NCI-H748 (cell line): Measurements from ENCODE around the gene SLC26A2.

Source experiments
- DNase-seq: peaks from one replicate; lab custom pipeline; 2025; ENCODE audit not compliant: unreplicated experiment; lab: John Stamatoyannopoulos, UW

Gene SLC26A2

GRCh38 chr5:149961186-149961685 is 678 bp downstream of the SLC26A2 start:
- DNase-seq: peak; percentile 55

- peak; percentile 58 for DNase-seq
Observed at GRCh38 chr5:149961957-149962409, 1.4 kb downstream of the SLC26A2 start.

DNA sequence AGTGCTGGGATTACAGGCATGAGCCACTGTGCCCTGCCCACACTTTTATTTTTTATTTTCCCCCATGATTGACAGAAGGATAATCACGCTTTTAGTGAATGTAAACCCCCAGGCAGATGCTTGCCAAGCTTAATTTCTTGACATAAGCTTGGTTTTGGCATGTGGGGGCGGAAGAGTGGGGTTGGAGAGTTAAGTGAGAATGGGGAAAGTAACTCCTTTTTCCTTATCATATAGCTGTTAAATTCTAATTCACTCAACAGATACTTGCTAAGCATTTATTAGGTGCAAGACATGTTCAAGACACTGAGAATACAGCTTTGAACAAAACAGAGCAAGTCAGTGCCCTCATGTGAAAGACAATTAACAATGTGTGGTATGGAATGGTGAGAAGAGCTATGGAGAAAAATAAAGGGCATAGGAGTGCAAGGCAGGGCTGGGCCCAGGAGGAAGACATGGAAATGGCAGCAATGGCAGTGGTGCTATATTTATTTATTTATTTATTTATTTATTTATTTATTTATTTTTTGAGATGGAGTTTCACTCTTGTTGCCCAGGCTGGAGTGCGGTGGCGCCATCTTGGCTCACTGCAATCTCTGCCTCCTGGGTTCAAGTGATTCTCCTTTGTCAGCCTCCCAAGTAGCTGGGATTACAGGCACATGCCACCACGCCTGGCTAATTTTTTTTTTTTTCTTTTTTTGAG is 2.2 kb downstream of the SLC26A2 start:
- no peak for DNase-seq

DNA sequence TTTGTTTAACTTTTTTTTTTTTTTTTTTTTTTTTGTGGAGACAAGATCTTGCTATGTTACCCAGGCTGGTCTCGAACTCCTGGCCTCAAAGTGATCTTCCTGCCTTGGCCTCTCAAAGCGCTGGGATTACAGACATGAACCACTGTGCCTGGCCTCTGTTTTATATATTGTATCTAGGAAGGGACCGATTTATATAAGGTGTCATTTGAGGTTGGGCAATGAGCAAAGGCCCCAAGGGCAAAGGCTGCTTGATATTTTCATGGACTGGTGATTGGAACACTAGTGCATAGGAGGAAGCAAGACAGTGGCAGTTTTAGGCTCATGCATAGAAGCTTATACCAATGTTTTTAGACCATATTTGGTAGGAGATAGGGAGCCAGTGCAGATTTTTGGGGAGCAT is 3.2 kb downstream of the SLC26A2 start:
- no peak for DNase-seq

GRCh38 chr5:149966946-149967345 is 6.4 kb downstream of the SLC26A2 start:
- DNase-seq: no peak

- no peak for DNase-seq
Observed at GRCh38 chr5:149969181-149969930, 8.8 kb downstream of the SLC26A2 start.

- no peak for DNase-seq
Observed at GRCh38 chr5:149975409-149975808, 14.9 kb downstream of the SLC26A2 start.

- no peak for DNase-seq
Observed at GRCh38 chr5:149979896-149980295, 19.3 kb downstream of the SLC26A2 start.

DNA sequence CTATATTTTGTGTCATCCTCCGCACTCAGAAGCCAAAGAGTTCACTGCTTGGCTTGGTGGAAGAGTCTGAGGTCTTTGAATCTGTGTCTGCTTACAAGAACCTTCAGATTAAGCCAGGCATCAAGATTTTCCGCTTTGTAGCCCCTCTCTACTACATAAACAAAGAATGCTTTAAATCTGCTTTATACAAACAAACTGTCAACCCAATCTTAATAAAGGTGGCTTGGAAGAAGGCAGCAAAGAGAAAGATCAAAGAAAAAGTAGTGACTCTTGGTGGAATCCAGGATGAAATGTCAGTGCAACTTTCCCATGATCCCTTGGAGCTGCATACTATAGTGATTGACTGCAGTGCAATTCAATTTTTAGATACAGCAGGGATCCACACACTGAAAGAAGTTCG is 20.6 kb downstream of the SLC26A2 start:
- no peak for DNase-seq

GRCh38 chr5:149982505-149982904 is 21.9 kb downstream of the SLC26A2 start:
- no peak for DNase-seq

- no peak for DNase-seq
Observed at GRCh38 chr5:149988126-149988525, 27.6 kb downstream of the SLC26A2 start.

DNA sequence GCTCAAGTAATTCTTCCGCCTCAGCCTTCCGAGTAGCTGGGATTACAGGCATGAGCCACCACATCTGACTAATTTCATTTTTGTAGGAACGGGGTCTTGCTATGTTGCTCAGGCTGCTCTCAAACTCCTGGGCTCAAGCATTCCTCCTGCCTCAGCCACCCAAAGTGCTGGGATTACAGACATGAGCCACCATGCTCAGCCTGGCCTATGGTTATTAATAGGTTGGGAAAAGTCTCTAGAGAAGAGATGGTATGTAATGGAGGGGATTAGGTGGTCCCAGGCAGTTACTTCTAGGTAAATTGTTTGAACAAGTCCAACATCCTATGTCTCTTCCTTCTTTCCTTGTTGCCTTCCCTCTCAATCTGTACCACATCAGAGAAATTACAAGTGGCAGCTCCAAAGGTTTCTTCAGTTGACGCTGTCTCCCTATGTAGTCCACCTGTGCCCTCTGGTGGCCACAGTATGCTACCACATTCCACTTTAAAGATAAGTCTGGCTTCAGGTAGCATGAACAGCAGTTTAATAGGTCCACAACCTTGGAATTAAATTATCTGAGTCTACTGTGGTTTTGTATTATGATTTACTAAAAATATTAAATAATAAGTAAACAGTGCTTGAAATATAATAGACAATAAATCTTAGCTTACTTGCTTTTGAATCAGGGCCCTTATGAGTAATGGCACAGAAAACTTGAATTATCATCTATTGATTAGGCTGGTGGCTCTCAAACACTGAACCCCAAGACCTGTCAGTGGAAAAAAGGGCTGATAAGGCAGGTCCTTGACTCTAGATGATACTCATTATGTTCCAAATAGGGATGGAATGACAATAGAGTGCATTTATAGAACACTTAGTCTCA is 30.2 kb downstream of the SLC26A2 start:
- DNase-seq: peak; percentile 76

DNA sequence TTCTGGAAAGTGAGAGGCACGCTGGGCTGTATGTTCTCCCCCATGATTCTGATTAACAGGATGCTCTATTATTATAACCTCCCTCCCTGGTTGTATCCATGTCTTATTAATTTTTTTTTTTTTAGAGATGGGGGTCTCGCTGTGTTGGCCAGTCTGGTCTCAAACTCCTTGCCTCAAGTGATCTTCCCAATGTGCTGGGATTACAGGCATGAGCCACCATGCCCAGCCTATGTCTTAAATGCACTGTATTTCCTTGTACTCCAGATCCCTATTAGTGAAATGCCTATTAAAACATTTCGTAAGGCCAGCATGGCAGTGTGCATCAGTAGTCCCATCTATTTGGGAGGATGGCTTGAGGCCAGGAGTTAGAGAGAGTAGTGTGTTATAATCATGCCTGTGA is 32.9 kb downstream of the SLC26A2 start:
- DNase-seq: no peak

DNA sequence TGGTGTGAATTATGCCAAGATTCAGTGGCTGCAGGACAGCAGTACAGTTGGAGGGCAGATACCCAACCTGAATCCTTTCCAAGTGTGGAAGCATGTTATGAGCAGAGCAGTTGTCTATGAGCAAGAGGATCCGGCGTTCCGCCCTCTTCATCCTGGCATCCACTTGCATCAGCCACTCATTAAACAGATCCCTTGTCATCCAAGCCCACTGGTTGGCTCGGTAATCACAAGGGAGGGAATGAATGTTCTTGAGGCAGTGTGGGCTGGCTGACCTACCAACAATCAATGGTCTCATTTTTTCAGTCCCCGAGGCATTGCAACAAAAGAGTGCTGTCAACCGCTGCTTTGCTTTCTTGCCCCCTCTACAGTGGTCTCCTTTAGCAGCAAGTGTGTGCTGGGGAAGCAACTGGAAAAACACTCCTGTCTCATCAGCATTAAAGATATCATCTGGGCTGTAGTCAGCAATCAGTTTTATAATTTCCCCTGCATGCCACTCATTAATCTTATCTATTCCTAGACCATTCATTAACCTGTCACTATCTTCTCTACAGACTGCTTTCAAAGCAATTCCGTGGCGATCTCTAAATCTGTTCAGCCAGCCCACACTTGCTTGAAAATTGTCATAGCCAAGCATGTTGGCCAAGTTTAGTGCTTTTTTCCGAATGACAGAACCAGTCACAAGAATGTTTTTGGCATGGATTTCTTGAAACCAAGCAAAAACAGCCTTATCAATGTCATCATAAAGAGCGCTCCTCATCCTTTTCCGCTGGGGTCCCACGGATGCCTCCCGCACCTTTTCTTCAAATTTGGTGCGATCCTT is 35.0 kb downstream of the SLC26A2 start:
- DNase-seq: no peak

- no peak for DNase-seq
Observed at GRCh38 chr5:149996205-149996890, 35.8 kb downstream of the SLC26A2 start.

DNA sequence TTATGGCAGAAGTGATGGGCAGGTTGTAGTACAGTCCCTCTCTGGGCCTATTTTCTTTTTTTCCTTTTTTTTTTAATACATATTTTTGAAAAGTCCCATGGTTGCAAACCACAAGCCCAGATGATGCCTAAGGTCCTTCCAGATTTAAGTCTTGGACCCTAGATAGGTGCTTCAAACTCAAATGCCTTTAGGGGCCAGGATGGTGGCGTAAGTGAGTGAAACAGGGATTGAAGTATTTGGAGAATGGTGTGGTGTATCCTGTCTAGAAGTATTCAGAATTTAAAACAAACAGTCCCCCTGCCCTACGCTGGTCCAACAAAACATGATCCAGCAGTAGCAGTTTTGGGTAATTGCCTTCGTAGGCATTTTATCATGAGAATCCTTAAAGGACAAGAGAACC is 37.7 kb downstream of the SLC26A2 start:
- DNase-seq: no peak

GRCh38 chr5:149999359-149999758 is 38.8 kb downstream of the SLC26A2 start:
- no peak for DNase-seq

DNA sequence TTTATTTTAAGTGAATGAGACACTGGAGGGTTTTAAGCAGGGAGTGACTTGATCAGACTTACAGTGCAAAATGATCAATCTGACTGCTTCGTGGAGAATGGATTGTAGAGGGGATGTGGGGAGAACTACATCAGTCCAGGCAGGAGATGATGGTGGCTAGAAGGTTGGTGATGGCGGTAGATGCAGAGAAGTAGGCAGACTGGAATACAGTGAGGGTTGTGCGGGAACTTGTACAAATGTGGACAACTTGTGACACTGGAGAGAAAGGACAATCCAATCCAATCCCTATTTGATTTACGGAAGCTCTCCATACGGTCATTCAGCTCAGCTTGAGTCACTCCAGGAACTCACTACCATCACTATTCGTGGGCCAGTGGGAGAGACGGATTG is 39.3 kb downstream of the SLC26A2 start:
- no peak for DNase-seq

GRCh38 chr5:150000256-150000989 is 39.9 kb downstream of the SLC26A2 start, which contains the start of the genes HMGXB3 and TIGD6:
Gene HMGXB3, plus strand, starts transcription at chr5:150000739. Its CDS starts 4,114 bp downstream, at chr5:150004853.
Gene TIGD6, minus strand, starts transcription at chr5:150000654. Its CDS starts 4,306 bp downstream, at chr5:149996348.
- peak; percentile 97 for DNase-seq
